ENCODE data around the gene NUDT19.

DNA sequence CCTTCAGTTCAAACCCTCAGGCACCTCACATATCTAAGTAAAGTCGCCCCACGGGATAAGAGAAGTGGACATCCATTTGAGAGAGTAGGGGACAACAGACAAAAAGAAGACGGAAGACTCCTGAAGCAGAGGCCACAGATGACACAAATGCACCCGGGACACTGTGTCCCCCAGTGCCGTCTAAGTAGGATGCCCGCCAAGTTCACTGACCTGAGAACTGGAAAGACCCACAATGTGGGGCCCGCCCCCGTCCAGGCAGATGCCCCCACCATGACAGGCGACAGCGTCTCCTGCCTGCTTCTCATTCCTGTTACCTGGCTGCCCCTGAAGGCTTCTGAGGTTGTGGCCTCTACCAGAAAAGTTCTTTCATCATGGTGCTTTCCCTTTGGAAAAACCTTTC lies 33.5 kb upstream of the NUDT19 start:
- TF ChIP-seq ZFP3 (CRISPR knock-in tag; IDR thresholded peaks at IDR 0.05) = no peak
- no peak for TF ChIP-seq PPARA (CRISPR knock-in tag; IDR thresholded peaks at IDR 0.05; ENCODE audit: borderline replicate concordance)
- no peak for TF ChIP-seq ISL1 (CRISPR knock-in tag; IDR thresholded peaks at IDR 0.05)
- no peak for TF ChIP-seq TOX (CRISPR knock-in tag; IDR thresholded peaks at IDR 0.05; ENCODE audit: borderline replicate concordance)
- TF ChIP-seq RARB (CRISPR knock-in tag; IDR thresholded peaks at IDR 0.05) = no peak
